ENCODE results near the gene S100A1.

- TF ChIP-seq, protein P1, sequence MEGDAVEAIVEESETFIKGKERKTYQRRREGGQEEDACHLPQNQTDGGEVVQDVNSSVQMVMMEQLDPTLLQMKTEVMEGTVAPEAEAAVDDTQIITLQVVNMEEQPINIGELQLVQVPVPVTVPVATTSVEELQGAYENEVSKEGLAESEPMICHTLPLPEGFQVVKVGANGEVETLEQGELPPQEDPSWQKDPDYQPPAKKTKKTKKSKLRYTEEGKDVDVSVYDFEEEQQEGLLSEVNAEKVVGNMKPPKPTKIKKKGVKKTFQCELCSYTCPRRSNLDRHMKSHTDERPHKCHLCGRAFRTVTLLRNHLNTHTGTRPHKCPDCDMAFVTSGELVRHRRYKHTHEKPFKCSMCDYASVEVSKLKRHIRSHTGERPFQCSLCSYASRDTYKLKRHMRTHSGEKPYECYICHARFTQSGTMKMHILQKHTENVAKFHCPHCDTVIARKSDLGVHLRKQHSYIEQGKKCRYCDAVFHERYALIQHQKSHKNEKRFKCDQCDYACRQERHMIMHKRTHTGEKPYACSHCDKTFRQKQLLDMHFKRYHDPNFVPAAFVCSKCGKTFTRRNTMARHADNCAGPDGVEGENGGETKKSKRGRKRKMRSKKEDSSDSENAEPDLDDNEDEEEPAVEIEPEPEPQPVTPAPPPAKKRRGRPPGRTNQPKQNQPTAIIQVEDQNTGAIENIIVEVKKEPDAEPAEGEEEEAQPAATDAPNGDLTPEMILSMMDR (IDR thresholded peaks at IDR 0.05; ENCODE audit: poor library complexity), result no peak
- TF ChIP-seq EZH2phosphoT487 (IDR thresholded peaks at IDR 0.05; ENCODE audit: low read depth, severe bottlenecking, unreplicated experiment) (no peak), EZH2 (IDR thresholded peaks at IDR 0.05; ENCODE audit: borderline replicate concordance) (no peak)
These were observed 1.7 kb upstream of the S100A1 start for GRCh38 chr1:153626477-153626903.
